ENCODE measurements around the gene FRMD8.

DNA sequence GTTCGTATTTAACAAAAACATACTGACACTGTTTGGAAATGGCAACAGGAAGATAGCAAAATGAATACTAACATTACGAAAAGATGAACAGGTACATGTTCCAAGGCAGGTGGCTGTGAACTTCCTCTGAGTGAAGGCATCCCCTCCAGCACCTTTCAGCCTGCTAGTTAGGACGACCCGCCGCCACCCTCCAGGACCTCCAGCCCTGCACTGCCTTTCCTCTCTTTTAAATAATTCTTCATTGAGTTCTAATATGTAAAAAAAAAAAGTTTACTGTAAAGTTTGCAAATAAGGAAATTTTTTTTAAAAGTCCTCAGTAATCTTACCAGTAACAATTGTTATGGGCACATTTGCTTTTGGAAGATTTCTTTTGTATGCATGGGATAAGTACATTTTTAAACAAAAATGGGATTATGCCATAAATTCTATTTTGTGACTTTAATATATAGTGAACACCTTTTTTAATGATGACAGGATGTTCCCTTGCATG is 42.2 kb downstream of the FRMD8 start:
- TF ChIP-seq, protein P1, sequence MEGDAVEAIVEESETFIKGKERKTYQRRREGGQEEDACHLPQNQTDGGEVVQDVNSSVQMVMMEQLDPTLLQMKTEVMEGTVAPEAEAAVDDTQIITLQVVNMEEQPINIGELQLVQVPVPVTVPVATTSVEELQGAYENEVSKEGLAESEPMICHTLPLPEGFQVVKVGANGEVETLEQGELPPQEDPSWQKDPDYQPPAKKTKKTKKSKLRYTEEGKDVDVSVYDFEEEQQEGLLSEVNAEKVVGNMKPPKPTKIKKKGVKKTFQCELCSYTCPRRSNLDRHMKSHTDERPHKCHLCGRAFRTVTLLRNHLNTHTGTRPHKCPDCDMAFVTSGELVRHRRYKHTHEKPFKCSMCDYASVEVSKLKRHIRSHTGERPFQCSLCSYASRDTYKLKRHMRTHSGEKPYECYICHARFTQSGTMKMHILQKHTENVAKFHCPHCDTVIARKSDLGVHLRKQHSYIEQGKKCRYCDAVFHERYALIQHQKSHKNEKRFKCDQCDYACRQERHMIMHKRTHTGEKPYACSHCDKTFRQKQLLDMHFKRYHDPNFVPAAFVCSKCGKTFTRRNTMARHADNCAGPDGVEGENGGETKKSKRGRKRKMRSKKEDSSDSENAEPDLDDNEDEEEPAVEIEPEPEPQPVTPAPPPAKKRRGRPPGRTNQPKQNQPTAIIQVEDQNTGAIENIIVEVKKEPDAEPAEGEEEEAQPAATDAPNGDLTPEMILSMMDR (conservative IDR thresholded peaks at IDR 0.05; ENCODE audit: low read depth, low read length): no peak
- no peak for TF ChIP-seq EZH2 (IDR thresholded peaks at IDR 0.05; ENCODE audit: low read length, unreplicated experiment)
- TF ChIP-seq EZH2phosphoT487 (IDR thresholded peaks at IDR 0.05; ENCODE audit: borderline replicate concordance, low read length): no peak
